C4-2B (cell line): ENCODE data around the gene RASA2.
A peak's percentile ranks its signal among the peaks of the same experiment; 100 is the strongest.
"Not testable (repeated sequence)": the region's sequence is repeated elsewhere in the genome, so short reads cannot be mapped to it uniquely, and the experiment has no call there.

ENCODE experiments used
- H3K27ac ChIP-seq: fragments of 450-650 bp; 2 replicates; pipeline ENCODE4 v1.5.1; 2017
- ZFX ChIP-seq: fragments of 450-650 bp; IDR thresholded peaks from 2 replicates; pipeline ENCODE4 v1.6.1; 2017
- TF ChIP-seq, protein P1 (sequence below): fragments of 450-650 bp; conservative IDR thresholded peaks from 2 replicates; pipeline ENCODE4 v1.5.1; 2017; ENCODE audit warnings: mild to moderate bottlenecking

Gene RASA2

GRCh38 chr3:141486496-141486745, 406 bp upstream of the RASA2 start:
- TF ChIP-seq, protein P1, sequence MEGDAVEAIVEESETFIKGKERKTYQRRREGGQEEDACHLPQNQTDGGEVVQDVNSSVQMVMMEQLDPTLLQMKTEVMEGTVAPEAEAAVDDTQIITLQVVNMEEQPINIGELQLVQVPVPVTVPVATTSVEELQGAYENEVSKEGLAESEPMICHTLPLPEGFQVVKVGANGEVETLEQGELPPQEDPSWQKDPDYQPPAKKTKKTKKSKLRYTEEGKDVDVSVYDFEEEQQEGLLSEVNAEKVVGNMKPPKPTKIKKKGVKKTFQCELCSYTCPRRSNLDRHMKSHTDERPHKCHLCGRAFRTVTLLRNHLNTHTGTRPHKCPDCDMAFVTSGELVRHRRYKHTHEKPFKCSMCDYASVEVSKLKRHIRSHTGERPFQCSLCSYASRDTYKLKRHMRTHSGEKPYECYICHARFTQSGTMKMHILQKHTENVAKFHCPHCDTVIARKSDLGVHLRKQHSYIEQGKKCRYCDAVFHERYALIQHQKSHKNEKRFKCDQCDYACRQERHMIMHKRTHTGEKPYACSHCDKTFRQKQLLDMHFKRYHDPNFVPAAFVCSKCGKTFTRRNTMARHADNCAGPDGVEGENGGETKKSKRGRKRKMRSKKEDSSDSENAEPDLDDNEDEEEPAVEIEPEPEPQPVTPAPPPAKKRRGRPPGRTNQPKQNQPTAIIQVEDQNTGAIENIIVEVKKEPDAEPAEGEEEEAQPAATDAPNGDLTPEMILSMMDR = no peak
- no peak for TF ChIP-seq ZFX
- H3K27ac ChIP-seq = peak overlapping the region; percentile 86; the same call in 1 of the 2 replicates

DNA sequence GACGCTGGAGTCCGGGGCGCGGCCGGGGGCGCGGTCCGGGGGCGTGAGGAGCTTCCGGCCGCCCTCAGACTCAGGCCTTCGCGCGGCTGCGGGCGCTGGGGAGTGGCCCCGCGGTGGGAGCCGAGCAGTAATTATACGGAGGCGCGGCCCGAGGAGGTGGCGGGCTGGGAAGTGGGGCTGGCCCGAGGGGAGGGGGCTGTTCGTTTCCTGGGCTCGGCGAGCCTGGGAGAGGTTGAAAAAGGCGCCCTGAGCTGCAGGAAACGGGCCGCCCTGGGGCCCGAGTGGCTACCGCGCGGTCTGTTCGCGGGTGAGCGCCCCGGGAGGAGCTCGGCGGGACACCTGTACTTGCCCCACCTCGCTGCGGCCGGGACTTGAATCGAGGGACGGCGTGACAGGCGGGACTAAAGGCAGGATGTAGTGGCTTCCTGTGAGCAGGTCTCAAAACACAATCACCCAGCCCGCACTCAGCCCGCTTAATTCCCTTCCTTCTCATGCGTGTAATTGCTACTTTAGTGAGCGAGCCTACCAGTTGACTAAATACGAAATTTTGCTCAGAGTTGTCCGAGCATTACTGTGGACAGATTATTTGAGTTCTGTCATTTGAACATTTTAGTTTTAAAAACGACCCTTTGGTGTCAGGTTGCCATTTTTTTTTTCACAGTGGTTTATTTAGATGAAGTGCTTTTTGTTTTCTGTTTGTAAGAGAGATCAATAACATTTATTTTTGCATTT, 860 bp downstream of the RASA2 start:
- TF ChIP-seq, protein P1 = peak; percentile 5; the same call in 1 of the 2 replicates
- peak; percentile 78 for TF ChIP-seq ZFX
- peak overlapping the region; percentile 86 for H3K27ac ChIP-seq

DNA sequence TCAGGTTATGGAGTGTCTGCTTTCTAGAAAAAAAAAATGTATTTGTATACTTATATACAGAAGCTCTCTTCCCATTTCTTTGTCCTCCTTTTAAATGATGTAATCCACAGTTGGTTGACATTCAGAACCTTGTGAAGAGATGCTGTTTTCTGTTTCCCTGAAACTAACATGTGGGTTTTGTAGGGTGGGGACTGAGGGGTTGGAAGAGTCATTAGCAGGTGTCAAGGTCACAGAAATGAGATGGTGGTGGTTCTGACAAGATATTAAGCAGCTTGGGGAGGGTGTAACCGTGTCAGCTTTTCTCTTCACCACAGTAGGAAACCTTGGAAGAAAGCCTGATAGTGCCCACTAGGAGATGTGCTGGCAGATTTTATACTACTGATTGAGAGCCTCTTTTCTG, 2.4 kb downstream of the RASA2 start:
- TF ChIP-seq, protein P1 = no peak
- no peak for TF ChIP-seq ZFX
- no peak overlapping the region for H3K27ac ChIP-seq

DNA sequence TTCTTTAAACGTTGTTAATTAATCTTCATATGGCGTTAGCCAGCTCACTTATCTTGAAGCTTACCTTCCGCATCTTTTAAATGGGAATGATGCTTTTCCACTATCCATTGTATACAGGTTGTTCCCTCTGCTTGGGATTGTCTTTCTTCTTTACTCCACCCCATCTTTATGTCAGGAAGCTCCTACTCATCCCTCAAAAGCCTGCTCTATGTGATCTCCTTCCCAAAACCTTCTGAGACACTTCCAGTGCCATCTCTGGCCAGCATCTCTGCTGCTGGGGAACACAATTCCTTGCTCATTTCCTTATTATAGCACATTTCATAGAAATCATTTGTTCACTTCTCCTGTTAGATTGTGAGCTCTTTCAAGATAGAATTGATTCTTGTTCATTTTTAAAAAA, 4.3 kb downstream of the RASA2 start:
- TF ChIP-seq, protein P1 = no peak
- TF ChIP-seq ZFX = no peak
- no peak overlapping the region for H3K27ac ChIP-seq

DNA sequence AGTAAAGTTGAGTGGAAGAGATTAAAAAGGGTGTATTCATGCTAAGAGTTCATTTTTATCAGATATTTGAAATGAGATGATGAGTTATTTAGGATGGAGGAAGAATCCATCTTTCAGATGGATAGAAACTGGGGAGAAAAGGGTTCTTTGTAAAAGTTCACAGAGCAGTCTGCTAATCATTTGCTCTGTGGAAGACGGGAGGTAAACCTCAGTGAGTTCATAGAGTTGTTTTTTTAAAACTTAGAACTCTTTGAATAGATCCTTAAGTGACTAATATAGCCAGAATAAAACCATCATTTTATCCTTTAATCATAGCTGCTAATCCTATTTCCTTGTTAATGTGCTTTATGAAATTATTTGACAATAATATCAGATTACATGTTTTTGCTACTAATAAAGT, 5.1 kb downstream of the RASA2 start:
- H3K27ac ChIP-seq = no peak overlapping the region
- TF ChIP-seq, protein P1 = no peak
- TF ChIP-seq ZFX = no peak

DNA sequence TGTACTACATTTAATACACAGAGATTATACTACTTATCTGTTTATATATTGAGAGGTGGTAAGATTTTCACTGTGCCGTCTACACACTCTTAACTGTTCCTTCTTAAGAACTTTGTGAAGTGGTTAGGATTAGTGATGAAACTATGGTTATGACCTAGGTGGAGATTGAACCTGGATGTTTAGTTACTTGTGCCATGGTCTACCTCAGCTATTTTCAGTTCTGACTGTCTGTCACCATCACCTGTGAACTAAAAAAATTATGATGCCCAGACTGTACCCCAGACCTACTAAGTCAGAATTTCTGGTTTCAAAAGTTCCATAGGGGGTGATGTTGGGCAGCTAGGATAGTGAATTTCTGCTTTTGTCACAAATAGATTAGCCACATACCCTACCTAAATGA, 6.4 kb downstream of the RASA2 start:
- no peak overlapping the region for H3K27ac ChIP-seq
- no peak for TF ChIP-seq ZFX
- TF ChIP-seq, protein P1 = no peak

- H3K27ac ChIP-seq = not testable (repeated sequence)
These were observed 10.8 kb downstream of the RASA2 start for GRCh38 chr3:141497589-141497988.

GRCh38 chr3:141498598-141499223, 11.9 kb downstream of the RASA2 start:
- TF ChIP-seq ZFX = no peak
- TF ChIP-seq, protein P1 = no peak
- no peak overlapping the region for H3K27ac ChIP-seq
